Measurements from ENCODE around the gene CGA. TPM values are rescaled to one million over a fixed set of nuclear protein-coding genes. Genes with fewer than 3 reads are reported as not detected.

The CGA gene
- polyA plus RNA-seq, 1 of the 3 experiments (the other 2 are of a cell fraction) = 0.10 TPM

DNA sequence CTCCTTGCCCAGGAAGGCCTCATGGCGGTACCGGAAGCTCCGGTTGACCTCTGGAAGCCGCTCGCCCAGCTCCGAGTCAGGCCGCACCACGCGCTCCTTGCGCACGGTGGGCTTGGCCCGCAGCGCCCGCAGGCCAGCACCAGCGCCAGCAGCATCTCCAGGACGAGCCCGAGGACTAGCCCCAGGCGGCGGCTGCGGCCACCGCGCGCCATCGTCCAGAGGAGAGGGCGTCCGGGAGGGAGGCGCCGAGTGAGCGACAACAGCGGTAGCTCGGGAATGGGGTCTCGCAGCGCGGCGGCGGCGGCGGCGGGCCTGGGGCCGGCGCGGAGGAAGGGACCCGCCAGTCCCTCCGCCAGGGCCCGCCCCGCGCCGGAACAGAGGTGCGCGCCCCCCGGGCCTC lies 27.6 kb upstream of the CGA start:
- Histone ChIP-seq H3K36me3 (replicated peaks in 1 of 2; ENCODE audit: control insufficient read depth in 1 of 2, insufficient read depth in 2 of 2, low read length in 1 of 2) (no peaks in the 10 kb centered on the region), H3K4me3 (ENCODE audit: low read depth in 2 of 2, low read length in 1 of 2) (no peak overlapping the region), H3K9ac (no peak overlapping the region), H3K9me2 (no peaks in the 10 kb centered on the region), H3K4me2 (no peak overlapping the region), H3K27me3 (ENCODE audit: insufficient read depth) (no peaks in the 10 kb centered on the region), H3K27ac (ENCODE audit: low read depth in 2 of 2, low read length in 1 of 2) (no peak overlapping the region), H3K9me3 (no peaks in the 10 kb centered on the region), H3K79me2 (ENCODE audit: insufficient read depth) (no peaks in the 10 kb centered on the region), H3F3A (replicated peaks; ENCODE audit: insufficient read depth) (peaks cover 4% of the 10 kb centered on the region), H3K4me1 (ENCODE audit: control insufficient read depth in 1 of 2, insufficient read depth in 2 of 2, low read depth in 1 of 2, low read length in 1 of 2) (no peaks in the 10 kb centered on the region), H4K20me1 (ENCODE audit: insufficient read depth) (no peaks in the 10 kb centered on the region), H2AFZ (ENCODE audit: low read depth) (no peak overlapping the region)
- ChIA-PET POLR2A (interaction anchor here (0.6 kb wide), 1 partner anchor 402 kb away, joined by 3 read pairs; no protein-coding TSS in a partner anchor), CTCF (interaction anchor here (1.2 kb wide), 1 partner anchor 14 kb away, joined by 3 read pairs; no protein-coding TSS in a partner anchor)
- WGBS (ENCODE audit: low lambda C conversion rate) = 91% methylated on average over 26 of the region's 51 CpGs
- no peak for DNase-seq
- TF ChIP-seq NFIC (IDR thresholded peaks at IDR 0.05; ENCODE audit: borderline replicate concordance) (no peak), CHD2 (IDR thresholded peaks at IDR 0.05; ENCODE audit: low read length, partially characterized antibody) (no peak), ELF1 (IDR thresholded peaks at IDR 0.05) (no peak), MEF2A (IDR thresholded peaks at IDR 0.05; ENCODE audit: borderline replicate concordance, low read depth) (no peak), TCF12 (IDR thresholded peaks at IDR 0.05) (no peak), PBX3 (IDR thresholded peaks at IDR 0.05) (no peak), CTCF (IDR thresholded peaks at IDR 0.05) (no peak), MAX (IDR thresholded peaks at IDR 0.05; ENCODE audit: low read depth) (no peak), RFX5 (IDR thresholded peaks at IDR 0.05; ENCODE audit: low read length) (no peak)
- TF ChIP-seq, protein P1, sequence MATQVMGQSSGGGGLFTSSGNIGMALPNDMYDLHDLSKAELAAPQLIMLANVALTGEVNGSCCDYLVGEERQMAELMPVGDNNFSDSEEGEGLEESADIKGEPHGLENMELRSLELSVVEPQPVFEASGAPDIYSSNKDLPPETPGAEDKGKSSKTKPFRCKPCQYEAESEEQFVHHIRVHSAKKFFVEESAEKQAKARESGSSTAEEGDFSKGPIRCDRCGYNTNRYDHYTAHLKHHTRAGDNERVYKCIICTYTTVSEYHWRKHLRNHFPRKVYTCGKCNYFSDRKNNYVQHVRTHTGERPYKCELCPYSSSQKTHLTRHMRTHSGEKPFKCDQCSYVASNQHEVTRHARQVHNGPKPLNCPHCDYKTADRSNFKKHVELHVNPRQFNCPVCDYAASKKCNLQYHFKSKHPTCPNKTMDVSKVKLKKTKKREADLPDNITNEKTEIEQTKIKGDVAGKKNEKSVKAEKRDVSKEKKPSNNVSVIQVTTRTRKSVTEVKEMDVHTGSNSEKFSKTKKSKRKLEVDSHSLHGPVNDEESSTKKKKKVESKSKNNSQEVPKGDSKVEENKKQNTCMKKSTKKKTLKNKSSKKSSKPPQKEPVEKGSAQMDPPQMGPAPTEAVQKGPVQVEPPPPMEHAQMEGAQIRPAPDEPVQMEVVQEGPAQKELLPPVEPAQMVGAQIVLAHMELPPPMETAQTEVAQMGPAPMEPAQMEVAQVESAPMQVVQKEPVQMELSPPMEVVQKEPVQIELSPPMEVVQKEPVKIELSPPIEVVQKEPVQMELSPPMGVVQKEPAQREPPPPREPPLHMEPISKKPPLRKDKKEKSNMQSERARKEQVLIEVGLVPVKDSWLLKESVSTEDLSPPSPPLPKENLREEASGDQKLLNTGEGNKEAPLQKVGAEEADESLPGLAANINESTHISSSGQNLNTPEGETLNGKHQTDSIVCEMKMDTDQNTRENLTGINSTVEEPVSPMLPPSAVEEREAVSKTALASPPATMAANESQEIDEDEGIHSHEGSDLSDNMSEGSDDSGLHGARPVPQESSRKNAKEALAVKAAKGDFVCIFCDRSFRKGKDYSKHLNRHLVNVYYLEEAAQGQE (IDR thresholded peaks at IDR 0.05; ENCODE audit: low read depth, low read length) = no peak
- TF ChIP-seq, protein P2, sequence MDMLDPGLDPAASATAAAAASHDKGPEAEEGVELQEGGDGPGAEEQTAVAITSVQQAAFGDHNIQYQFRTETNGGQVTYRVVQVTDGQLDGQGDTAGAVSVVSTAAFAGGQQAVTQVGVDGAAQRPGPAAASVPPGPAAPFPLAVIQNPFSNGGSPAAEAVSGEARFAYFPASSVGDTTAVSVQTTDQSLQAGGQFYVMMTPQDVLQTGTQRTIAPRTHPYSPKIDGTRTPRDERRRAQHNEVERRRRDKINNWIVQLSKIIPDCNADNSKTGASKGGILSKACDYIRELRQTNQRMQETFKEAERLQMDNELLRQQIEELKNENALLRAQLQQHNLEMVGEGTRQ (IDR thresholded peaks at IDR 0.05; ENCODE audit: borderline replicate concordance, low read depth, low read length) = no peak

Measured in SK-N-SH (cell line).